ENCODE data around the gene ATP5F1E.

ATP5F1E gene

GRCh38 chr20:59032023-59032712 is at the start of gene ATP5F1E:
TSS of gene ATP5F1E (minus strand) at chr20:59032335. CDS start at chr20:59032251, 84 bp downstream.
- peak; percentile 99 for DNase-seq

- DNase-seq, result no peak
Observed at GRCh38 chr20:59081036-59081435, 48.9 kb upstream of the ATP5F1E start.

- DNase-seq, result no peak
Observed at GRCh38 chr20:59078231-59078630, 46.1 kb upstream of the ATP5F1E start.

- no peak for DNase-seq
Observed at GRCh38 chr20:59077705-59078104, 45.6 kb upstream of the ATP5F1E start.

- no peak for DNase-seq
Observed at GRCh38 chr20:59075934-59076508, 43.9 kb upstream of the ATP5F1E start.

GRCh38 chr20:59074456-59074855 is 42.3 kb upstream of the ATP5F1E start:
- DNase-seq, result no peak

GRCh38 chr20:59073582-59073981 is 41.4 kb upstream of the ATP5F1E start:
- DNase-seq, result no peak

- DNase-seq, result no peak
Observed at GRCh38 chr20:59071216-59071615, 39.1 kb upstream of the ATP5F1E start.

- no peak for DNase-seq
Observed at GRCh38 chr20:59069026-59069425, 36.9 kb upstream of the ATP5F1E start.

GRCh38 chr20:59068534-59068933 is 36.4 kb upstream of the ATP5F1E start:
- no peak for DNase-seq

- DNase-seq, result peak; percentile 59
Observed at GRCh38 chr20:59064214-59064722, 32.1 kb upstream of the ATP5F1E start.

- peak; percentile 93 for DNase-seq
Observed at GRCh38 chr20:59063358-59064213, 31.5 kb upstream of the ATP5F1E start.

- no peak for DNase-seq
Observed at GRCh38 chr20:59062081-59062480, 29.9 kb upstream of the ATP5F1E start.

- peak; percentile 14 for DNase-seq
Observed at GRCh38 chr20:59055302-59055701, 23.2 kb upstream of the ATP5F1E start.

- DNase-seq, result no peak
Observed at GRCh38 chr20:59051666-59052185, 19.6 kb upstream of the ATP5F1E start.

- DNase-seq, result no peak
Observed at GRCh38 chr20:59050437-59050836, 18.3 kb upstream of the ATP5F1E start.

GRCh38 chr20:59048681-59049030 is 16.5 kb upstream of the ATP5F1E start:
- DNase-seq, result no peak

GRCh38 chr20:59047938-59048680 is 16.0 kb upstream of the ATP5F1E start:
- no peak for DNase-seq

GRCh38 chr20:59046862-59047261 is 14.7 kb upstream of the ATP5F1E start:
- DNase-seq, result no peak

GRCh38 chr20:59044796-59045195 is 12.7 kb upstream of the ATP5F1E start:
- no peak for DNase-seq

- DNase-seq, result no peak
Observed at GRCh38 chr20:59044295-59044694, 12.2 kb upstream of the ATP5F1E start.

GRCh38 chr20:59043698-59044097 is 11.6 kb upstream of the ATP5F1E start:
- DNase-seq, result no peak

Data from SHP77 treated with DMSO at 0.1 percent for 48 hours (cell line).